Activated CD4-positive, alpha-beta T cell treated with anti-CD3 and anti-CD28 coated beads, Interleukin-2, amount 10 ng/mL, durations not matched to agents 7 days and 5 days (primary cell): ENCODE data around the gene DNAJC2. TPM values are rescaled to one million over a fixed set of nuclear protein-coding genes. Genes with fewer than 3 reads are reported as not detected.
A peak's percentile ranks its signal among the peaks of the same experiment; 100 is the strongest.
"Not testable (repeated sequence)": the region's sequence is repeated elsewhere in the genome, so short reads cannot be mapped to it uniquely, and the experiment has no call there.

Source experiments
- CTCF ChIA-PET: fragments of 350-600 bp; sonication (Branson Sonifier 250); formaldehyde crosslinking; loops from one replicate; lab custom pipeline; 2021; ENCODE audit warnings: antibody characterized with exemption; lab: Charles Lee
- POLR2A ChIA-PET: fragments of 350-600 bp; sonication (Branson Sonifier 250); formaldehyde crosslinking; loops from one replicate; lab custom pipeline; 2021; ENCODE audit warnings: antibody characterized with exemption; lab: Charles Lee
- DNase-seq: peaks from one replicate; pipeline ENCODE4 v3.0.0-alpha.2; 2020
- H3K27ac Mint-ChIP-seq: one replicate; pipeline ENCODE4 v1.8.0; 2021; ENCODE audit warnings: mild to moderate bottlenecking, moderate library complexity, mixed read lengths
- H3K27me3 Mint-ChIP-seq: one replicate; pipeline ENCODE4 v1.8.0; 2021; ENCODE audit warnings: mixed read lengths
- H3K36me3 Mint-ChIP-seq: one replicate; pipeline ENCODE4 v1.8.0; 2021; ENCODE audit warnings: low read depth, mixed read lengths
- H3K4me1 Mint-ChIP-seq: one replicate; pipeline ENCODE4 v1.8.0; 2021; ENCODE audit warnings: mixed read lengths
- H3K4me3 Mint-ChIP-seq: one replicate; pipeline ENCODE4 v1.8.0; 2021; ENCODE audit warnings: mild to moderate bottlenecking, moderate library complexity, mixed read lengths
- H3K9me3 Mint-ChIP-seq: one replicate; pipeline ENCODE4 v1.8.0; 2021; ENCODE audit warnings: mixed read lengths
- total RNA-seq, 2 experiments: library from RNA; stranded (reverse); gene quantifications; one replicate each; pipeline ENCODE4 v1.2.3, GENCODE V29; 2021

The DNAJC2 gene
- total RNA-seq, 2 experiments from 2014 or later: 31.4 to 32.1 TPM

DNA sequence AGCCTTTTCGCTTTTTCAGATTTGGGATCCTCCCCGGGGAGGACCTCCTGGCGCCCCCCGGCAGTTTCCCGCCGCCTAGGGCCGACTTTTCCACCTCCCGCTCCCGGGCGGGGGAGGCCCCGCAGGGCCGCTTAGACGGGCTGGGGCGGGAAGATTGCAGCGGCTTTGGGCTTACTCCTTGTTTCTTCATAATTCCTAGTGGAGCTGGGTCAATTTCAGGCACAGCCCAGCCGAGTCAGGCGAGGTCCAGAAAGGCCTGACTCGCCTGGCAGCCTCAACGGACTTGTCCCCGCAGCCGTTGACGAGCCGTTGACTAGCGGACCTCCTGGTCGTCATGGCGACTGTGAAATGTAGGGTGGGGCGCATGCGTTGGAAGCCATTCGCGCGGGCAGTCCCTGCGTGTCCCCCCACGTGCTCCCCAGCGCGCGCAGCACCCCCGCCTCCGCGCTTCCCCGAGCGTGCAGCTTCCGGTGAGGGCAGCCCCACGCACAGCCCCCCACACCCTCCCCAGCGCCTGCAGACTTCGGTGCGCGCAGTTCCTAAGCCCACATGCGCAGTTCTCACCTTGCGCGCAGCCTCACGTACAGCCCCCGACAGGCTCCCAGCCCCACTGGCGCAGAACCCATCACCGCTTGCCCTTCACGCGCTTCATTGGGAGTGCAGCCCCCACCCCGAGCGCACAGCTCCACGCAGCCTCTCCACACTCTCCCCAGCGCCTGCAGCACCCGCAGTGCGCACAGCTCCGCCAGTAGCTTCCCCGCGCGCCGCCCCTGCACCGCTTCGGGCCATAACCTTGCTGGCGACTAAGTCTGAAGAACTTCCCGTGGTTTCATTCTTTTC lies 64.4 kb downstream of the DNAJC2 start:
- peak; percentile 90 for DNase-seq
- peak overlapping the region; percentile 96 for H3K27ac Mint-ChIP-seq
- CTCF ChIA-PET, H3K27me3 Mint-ChIP-seq, H3K9me3 Mint-ChIP-seq, H3K36me3 Mint-ChIP-seq, POLR2A ChIA-PET: not testable (repeated sequence)
- H3K4me3 Mint-ChIP-seq: peak overlapping the region; percentile 94
- H3K4me1 Mint-ChIP-seq: peaks cover 22% of the 10 kb centered on the region

DNA sequence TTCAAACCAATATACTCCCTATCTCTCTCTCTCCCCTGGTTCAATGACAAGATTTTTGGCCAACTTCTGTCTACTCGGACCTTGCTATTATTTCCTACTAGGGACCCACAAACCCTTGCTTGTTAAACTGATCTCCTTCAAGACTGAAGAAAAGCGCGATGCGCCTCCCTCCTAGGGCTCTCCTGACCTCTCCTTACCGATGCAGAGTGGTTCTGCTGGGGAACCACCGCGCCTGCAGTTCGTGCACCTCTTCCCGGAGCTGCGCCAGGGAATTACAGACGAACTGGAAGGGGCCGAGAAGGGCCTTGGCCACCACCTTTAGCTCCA lies 65.0 kb downstream of the DNAJC2 start:
- POLR2A ChIA-PET, H3K9me3 Mint-ChIP-seq, H3K36me3 Mint-ChIP-seq, CTCF ChIA-PET, H3K27me3 Mint-ChIP-seq: not testable (repeated sequence)
- Mint-ChIP-seq H3K4me3 (peak overlapping the region; percentile 94), H3K4me1 (peaks cover 22% of the 10 kb centered on the region), H3K27ac (peak overlapping the region; percentile 96)
- peak; percentile 7 for DNase-seq

DNA sequence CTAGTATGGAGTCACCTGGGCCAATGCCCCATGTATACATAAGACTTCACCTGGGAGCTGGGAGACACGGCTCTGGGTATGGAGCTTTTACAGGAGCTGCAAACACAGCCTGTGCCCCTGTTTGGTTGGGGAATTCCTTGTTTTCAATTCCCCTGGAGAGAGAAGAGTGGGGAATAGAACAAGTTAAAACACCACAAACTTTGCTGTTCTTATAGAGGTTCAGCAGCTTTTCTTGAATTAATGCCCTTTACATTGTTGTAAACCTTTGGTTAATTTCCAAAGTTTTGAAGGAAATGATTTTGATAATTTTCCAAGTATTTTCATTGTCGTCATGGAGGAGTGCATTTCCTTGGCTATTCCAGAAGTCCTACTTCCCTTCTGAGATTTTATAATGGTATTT lies 66.4 kb downstream of the DNAJC2 start:
- H3K4me3 Mint-ChIP-seq, H3K9me3 Mint-ChIP-seq, CTCF ChIA-PET, H3K36me3 Mint-ChIP-seq, H3K27ac Mint-ChIP-seq, H3K27me3 Mint-ChIP-seq, DNase-seq, POLR2A ChIA-PET: not testable (repeated sequence)
- peaks cover 22% of the 10 kb centered on the region for H3K4me1 Mint-ChIP-seq

DNA sequence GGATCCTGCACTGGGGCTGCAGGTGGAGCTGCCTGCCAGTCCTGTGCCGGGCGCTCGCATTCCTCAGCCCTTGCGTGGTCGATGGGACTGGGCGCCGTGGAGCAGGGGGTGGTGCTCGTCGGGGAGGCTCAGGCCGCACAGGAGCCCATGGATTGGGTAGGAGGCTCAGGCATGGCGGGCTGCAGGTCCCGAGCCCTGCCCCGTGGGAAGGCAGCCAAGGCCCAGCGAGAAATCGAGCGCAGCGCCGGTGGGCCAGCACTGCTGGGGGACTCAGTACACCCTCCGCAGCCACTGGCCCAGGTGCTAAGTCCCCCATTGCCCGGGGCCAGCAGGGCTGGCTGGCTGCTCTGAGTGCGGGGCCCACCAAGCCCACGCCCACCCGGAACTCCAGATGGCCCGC lies 69.7 kb downstream of the DNAJC2 start:
- H3K9me3 Mint-ChIP-seq, H3K4me3 Mint-ChIP-seq, H3K27me3 Mint-ChIP-seq, CTCF ChIA-PET, POLR2A ChIA-PET, DNase-seq, H3K36me3 Mint-ChIP-seq, H3K27ac Mint-ChIP-seq: not testable (repeated sequence)
- peaks cover 13% of the 10 kb centered on the region for H3K4me1 Mint-ChIP-seq

DNA sequence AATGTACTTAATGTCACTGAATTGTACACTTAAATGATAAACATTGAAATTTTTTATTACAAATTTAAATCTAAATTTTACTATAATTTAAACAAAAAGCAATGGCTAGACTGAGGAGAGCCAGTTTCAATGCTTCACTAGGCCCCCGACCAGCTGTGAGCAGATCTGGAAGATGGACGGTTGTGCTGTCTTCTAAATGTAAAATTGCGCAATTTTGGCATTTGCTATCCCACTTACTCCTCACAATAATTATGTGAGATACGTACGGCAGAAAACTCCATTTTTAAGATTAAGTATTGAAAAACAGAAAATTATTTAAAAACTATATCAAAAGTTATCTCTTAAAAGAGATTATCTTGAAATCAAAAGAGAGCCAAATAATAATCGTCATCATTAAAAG lies 71.2 kb downstream of the DNAJC2 start:
- H3K4me3 Mint-ChIP-seq, POLR2A ChIA-PET, H3K4me1 Mint-ChIP-seq, H3K27ac Mint-ChIP-seq, H3K36me3 Mint-ChIP-seq, H3K9me3 Mint-ChIP-seq, H3K27me3 Mint-ChIP-seq, CTCF ChIA-PET, DNase-seq: not testable (repeated sequence)

DNA sequence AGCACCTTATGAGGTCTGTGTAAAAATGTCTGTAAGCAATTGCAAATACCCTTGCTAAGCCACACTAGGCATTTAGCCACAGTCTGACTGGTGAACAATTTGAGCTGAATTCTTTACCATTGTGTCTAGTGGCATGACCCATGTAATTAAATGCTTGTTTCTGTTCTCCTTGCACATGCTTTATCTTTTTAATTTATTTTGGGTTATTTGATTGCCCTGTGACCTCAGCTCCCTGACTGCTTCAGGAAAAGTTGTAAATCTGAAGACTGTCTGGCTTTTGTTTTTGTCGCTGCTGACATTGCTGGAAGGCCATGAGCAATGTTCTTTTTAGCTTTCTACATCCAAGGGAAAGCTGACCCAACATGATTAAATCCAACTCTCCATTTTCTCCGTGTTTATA lies 78.3 kb downstream of the DNAJC2 start:
- DNase-seq, H3K27me3 Mint-ChIP-seq, H3K9me3 Mint-ChIP-seq, H3K4me1 Mint-ChIP-seq, H3K27ac Mint-ChIP-seq, H3K4me3 Mint-ChIP-seq, POLR2A ChIA-PET, H3K36me3 Mint-ChIP-seq, CTCF ChIA-PET: not testable (repeated sequence)

DNA sequence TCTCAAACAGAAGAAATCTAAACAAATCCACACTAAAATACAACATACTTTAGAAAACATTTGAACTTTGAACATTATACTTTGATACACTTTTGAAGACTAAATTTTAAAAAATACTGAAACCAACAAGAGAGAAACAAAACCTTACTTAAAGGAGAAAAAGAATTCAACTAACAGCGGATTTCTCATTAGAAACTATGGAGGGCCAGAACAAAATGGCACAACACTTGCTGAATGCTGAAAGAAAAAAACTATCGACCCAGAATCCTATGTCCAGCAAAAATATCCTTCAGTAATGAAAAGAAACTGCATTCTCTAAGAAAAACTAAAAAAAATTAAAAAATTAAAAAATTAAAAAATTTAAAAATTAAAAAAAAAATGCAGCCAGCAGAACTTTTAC lies 80.5 kb downstream of the DNAJC2 start:
- CTCF ChIA-PET, H3K27me3 Mint-ChIP-seq, H3K9me3 Mint-ChIP-seq, H3K36me3 Mint-ChIP-seq, DNase-seq, H3K27ac Mint-ChIP-seq, H3K4me1 Mint-ChIP-seq, POLR2A ChIA-PET, H3K4me3 Mint-ChIP-seq: not testable (repeated sequence)

Other genes starting within 250 kb of the DNAJC2 start
- 1 to 10 TPM; 7.2 to 7.4 TPM for gene NAPEPLD, start 195.7 kb downstream of the DNAJC2 start, total RNA-seq
- gene PMPCB, start 47.3 kb downstream of the DNAJC2 start, total RNA-seq: 10 to 100 TPM; 59.5 to 60.7 TPM
- 100 to 1,000 TPM; 139 to 143 TPM for gene PSMC2, start 2.9 kb upstream of the DNAJC2 start, total RNA-seq
- not detected for gene SLC26A5, start 101.4 kb upstream of the DNAJC2 start, total RNA-seq